Neural cell (in vitro differentiated cells): ENCODE data around the gene RBM5. TPM values are rescaled to one million over a fixed set of nuclear protein-coding genes. Genes with fewer than 3 reads are reported as not detected.

ENCODE experiments used
- H2AFZ ChIP-seq: fragments of 200-600, 300-800 bp; sonication (generic), shearing (Covaris generic); 2 replicates; pipeline ENCODE4 v1.6.0; 2014; ENCODE audit warnings: low read depth, mild to moderate bottlenecking, antibody characterized with exemption, low read length, moderate library complexity
- H3F3A ChIP-seq: fragments of 200-600 bp; shearing (Covaris generic); 2 replicates; pipeline ENCODE4 v1.6.1; 2016; ENCODE audit warnings: mild to moderate bottlenecking, moderate library complexity, mixed read lengths, antibody characterized with exemption, low read length; ENCODE audit not compliant: insufficient read depth, poor library complexity, severe bottlenecking
- H3K27ac ChIP-seq: fragments of 200-600, 300-800 bp; sonication (generic), shearing (Covaris generic); 2 replicates; pipeline ENCODE4 v1.5.1; 2014; ENCODE audit warnings: mild to moderate bottlenecking, low read length, moderate library complexity
- H3K27me3 ChIP-seq: fragments of 300-800, 200-600 bp; sonication (generic), shearing (Covaris generic); 2 replicates; pipeline ENCODE4 v1.6.0; 2014; ENCODE audit warnings: mild to moderate bottlenecking, low read depth, low read length, moderate library complexity; ENCODE audit not compliant: insufficient read depth
- H3K36me3 ChIP-seq: fragments of 300-800, 200-600 bp; sonication (generic), shearing (Covaris generic); 2 replicates; pipeline ENCODE4 v1.5.1; 2014; ENCODE audit warnings: mild to moderate bottlenecking, antibody characterized with exemption, low read length, moderate library complexity; ENCODE audit not compliant: insufficient read depth
- H3K4me2 ChIP-seq: fragments of 300-800, 200-600 bp; sonication (generic), shearing (Covaris generic); 2 replicates; pipeline ENCODE4 v1.6.0; 2014; ENCODE audit warnings: mild to moderate bottlenecking, low read length
- H3K4me3 ChIP-seq: fragments of 300-800, 200-600 bp; sonication (generic), shearing (Covaris generic); 2 replicates; pipeline ENCODE4 v1.5.1; 2014; ENCODE audit warnings: mild to moderate bottlenecking, low read length, moderate library complexity
- H3K79me2 ChIP-seq: fragments of 200-600 bp; shearing (Covaris generic); replicated peaks from 2 replicates; pipeline ENCODE4 v1.6.0; 2014; ENCODE audit warnings: mild to moderate bottlenecking, low read length, moderate library complexity; ENCODE audit not compliant: insufficient read depth
- H3K9ac ChIP-seq: fragments of 300-800, 200-600 bp; sonication (generic), shearing (Covaris generic); 2 replicates; pipeline ENCODE4 v1.6.1; 2016; ENCODE audit warnings: mild to moderate bottlenecking, low read length, mixed read lengths
- H3K9me2 ChIP-seq: fragments of 200-600 bp; shearing (Covaris generic); 2 replicates; pipeline ENCODE4 v1.6.1; 2016; ENCODE audit warnings: mild to moderate bottlenecking, low read length, mixed read lengths; ENCODE audit not compliant: insufficient read depth
- H3K9me3 ChIP-seq: fragments of 200-600, 300-800 bp; sonication (generic), shearing (Covaris generic); 2 replicates; pipeline ENCODE4 v1.6.1; 2016; ENCODE audit warnings: mild to moderate bottlenecking, mixed run types, low read length, moderate library complexity, mixed read lengths
- H4K20me1 ChIP-seq: fragments of 200-600 bp; shearing (Covaris generic); 2 replicates; pipeline ENCODE4 v1.6.1; 2016; ENCODE audit warnings: mild to moderate bottlenecking, mixed run types; ENCODE audit not compliant: insufficient read depth
- EP300 ChIP-seq: fragments of 450-650 bp; conservative IDR thresholded peaks from 2 replicates; pipeline ENCODE4 v1.6.1; 2014; ENCODE audit warnings: antibody characterized with exemption, mild to moderate bottlenecking, moderate library complexity; ENCODE audit not compliant: poor library complexity, severe bottlenecking
- EZH2 ChIP-seq: fragments of 200-600, 300-800 bp; shearing (Covaris generic), sonication (generic); IDR thresholded peaks from 2 replicates; pipeline ENCODE4 v1.6.1; 2014; ENCODE audit warnings: antibody characterized with exemption, low read length, borderline replicate concordance, mild to moderate bottlenecking; ENCODE audit not compliant: insufficient read depth, poor library complexity, severe bottlenecking
- MXI1 ChIP-seq: fragments of 450-650 bp; conservative IDR thresholded peaks from 2 replicates; pipeline ENCODE4 v1.6.1; 2014; ENCODE audit warnings: antibody characterized with exemption, mild to moderate bottlenecking; ENCODE audit not compliant: poor library complexity, severe bottlenecking
- POLR2AphosphoS5 ChIP-seq: IDR thresholded peaks from 2 replicates; pipeline ENCODE4 v1.6.1; 2012
- RAD21 ChIP-seq: fragments of 450-650 bp; conservative IDR thresholded peaks from 2 replicates; pipeline ENCODE4 v1.6.1; 2014; ENCODE audit warnings: antibody characterized with exemption, mild to moderate bottlenecking, moderate library complexity
- REST ChIP-seq: IDR thresholded peaks from 2 replicates; pipeline ENCODE4 v1.6.1; 2012; ENCODE audit warnings: borderline replicate concordance
- SMC3 ChIP-seq: fragments of 450-650 bp; conservative IDR thresholded peaks from 2 replicates; pipeline ENCODE4 v1.6.1; 2014; ENCODE audit warnings: antibody characterized with exemption, mild to moderate bottlenecking, moderate library complexity; ENCODE audit not compliant: poor library complexity
- TAF1 ChIP-seq: IDR thresholded peaks from 2 replicates; pipeline ENCODE4 v1.6.1; 2012; ENCODE audit warnings: low read depth
- polyA plus RNA-seq: library from polyadenylated mRNA; depleted of rRNA; stranded (reverse); fragments of >200 nt; gene quantifications from 2 replicates; pipeline ENCODE4 v1.2.3, GENCODE V29; 2014
- TF ChIP-seq, protein P1 (sequence below): fragments of 450-650 bp; IDR thresholded peaks from 2 replicates; pipeline ENCODE4 v1.5.1; 2014; ENCODE audit warnings: antibody characterized with exemption, mild to moderate bottlenecking, moderate library complexity; ENCODE audit not compliant: poor library complexity, severe bottlenecking

RBM5 gene
- polyA plus RNA-seq, 1 donor from 2014 or later, result 632 TPM

DNA sequence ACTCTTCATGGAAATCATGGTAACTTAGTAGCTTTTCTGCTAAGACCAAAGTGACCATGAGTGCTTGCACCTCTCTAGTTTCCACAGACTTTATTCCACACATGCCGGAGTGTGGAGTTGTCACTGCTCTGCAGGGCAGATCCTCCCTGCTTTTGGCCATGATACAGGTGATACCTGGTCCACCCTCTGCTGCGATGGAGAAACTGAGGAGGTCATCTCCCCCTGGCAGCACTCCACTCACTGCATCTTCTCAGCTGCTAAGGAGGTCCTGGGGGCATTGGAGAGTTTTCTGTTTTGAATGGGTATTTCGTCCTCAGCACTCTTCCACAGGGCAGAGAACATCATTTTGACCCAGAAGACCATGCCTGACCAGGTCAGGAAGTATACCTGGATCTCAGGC, 31.1 kb downstream of the RBM5 start:
- H3K9me2 ChIP-seq, result no peaks in the 10 kb centered on the region
- no peaks in the 10 kb centered on the region for H3K27me3 ChIP-seq
- no peaks in the 10 kb centered on the region for H3K79me2 ChIP-seq
- H3K4me3 ChIP-seq, result no peak overlapping the region
- no peak overlapping the region for H2AFZ ChIP-seq
- H3K36me3 ChIP-seq, result peaks cover 11% of the 10 kb centered on the region
- H3K27ac ChIP-seq, result no peak overlapping the region
- no peak overlapping the region for H3K4me2 ChIP-seq
- no peaks in the 10 kb centered on the region for H3K9me3 ChIP-seq
- no peak overlapping the region for H3K9ac ChIP-seq
- TF ChIP-seq POLR2AphosphoS5 (no peak), EP300 (no peak), SMC3 (no peak), MXI1 (no peak), REST (no peak), TAF1 (no peak), EZH2 (no peak), RAD21 (no peak)
- TF ChIP-seq, protein P1, sequence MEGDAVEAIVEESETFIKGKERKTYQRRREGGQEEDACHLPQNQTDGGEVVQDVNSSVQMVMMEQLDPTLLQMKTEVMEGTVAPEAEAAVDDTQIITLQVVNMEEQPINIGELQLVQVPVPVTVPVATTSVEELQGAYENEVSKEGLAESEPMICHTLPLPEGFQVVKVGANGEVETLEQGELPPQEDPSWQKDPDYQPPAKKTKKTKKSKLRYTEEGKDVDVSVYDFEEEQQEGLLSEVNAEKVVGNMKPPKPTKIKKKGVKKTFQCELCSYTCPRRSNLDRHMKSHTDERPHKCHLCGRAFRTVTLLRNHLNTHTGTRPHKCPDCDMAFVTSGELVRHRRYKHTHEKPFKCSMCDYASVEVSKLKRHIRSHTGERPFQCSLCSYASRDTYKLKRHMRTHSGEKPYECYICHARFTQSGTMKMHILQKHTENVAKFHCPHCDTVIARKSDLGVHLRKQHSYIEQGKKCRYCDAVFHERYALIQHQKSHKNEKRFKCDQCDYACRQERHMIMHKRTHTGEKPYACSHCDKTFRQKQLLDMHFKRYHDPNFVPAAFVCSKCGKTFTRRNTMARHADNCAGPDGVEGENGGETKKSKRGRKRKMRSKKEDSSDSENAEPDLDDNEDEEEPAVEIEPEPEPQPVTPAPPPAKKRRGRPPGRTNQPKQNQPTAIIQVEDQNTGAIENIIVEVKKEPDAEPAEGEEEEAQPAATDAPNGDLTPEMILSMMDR, result no peak
- H4K20me1 ChIP-seq, result no peaks in the 10 kb centered on the region
- H3F3A ChIP-seq, result no peaks in the 10 kb centered on the region

- no peak overlapping the region for H2AFZ ChIP-seq
- no peak overlapping the region for H3K4me3 ChIP-seq
- no peak overlapping the region for H3K4me2 ChIP-seq
- H3K9me2 ChIP-seq, result no peaks in the 10 kb centered on the region
- H3K9me3 ChIP-seq, result no peaks in the 10 kb centered on the region
- no peaks in the 10 kb centered on the region for H4K20me1 ChIP-seq
- TF ChIP-seq EZH2, result no peak
- no peak for TF ChIP-seq EP300
- no peaks in the 10 kb centered on the region for H3K79me2 ChIP-seq
- H3K9ac ChIP-seq, result no peak overlapping the region
- H3K27me3 ChIP-seq, result no peaks in the 10 kb centered on the region
- no peaks in the 10 kb centered on the region for H3F3A ChIP-seq
- H3K36me3 ChIP-seq, result peaks cover 11% of the 10 kb centered on the region
- H3K27ac ChIP-seq, result no peak overlapping the region
Observed at GRCh38 chr3:50120364-50121071, 31.8 kb downstream of the RBM5 start.
